PC-3 (cell line): ENCODE results near the gene CACNA2D2.

Source experiments
- EZH2 ChIP-seq: fragments of 300-600 bp; sonication (generic); IDR thresholded peaks from one replicate; pipeline ENCODE4 v1.6.1; 2017; ENCODE audit warnings: antibody characterized with exemption, mild to moderate bottlenecking, low read length; ENCODE audit not compliant: unreplicated experiment
- EZH2phosphoT487 ChIP-seq: fragments of 300-600 bp; sonication (generic); IDR thresholded peaks from 2 replicates; pipeline ENCODE4 v1.6.1; 2018; ENCODE audit warnings: mild to moderate bottlenecking, antibody characterized with exemption, low read length, borderline replicate concordance
- TF ChIP-seq, protein P1 (sequence below): fragments of 300-600 bp; sonication (generic); conservative IDR thresholded peaks from 2 replicates; pipeline ENCODE4 v1.5.1; 2017; ENCODE audit warnings: antibody characterized with exemption, low read depth, mild to moderate bottlenecking, low read length

DNA sequence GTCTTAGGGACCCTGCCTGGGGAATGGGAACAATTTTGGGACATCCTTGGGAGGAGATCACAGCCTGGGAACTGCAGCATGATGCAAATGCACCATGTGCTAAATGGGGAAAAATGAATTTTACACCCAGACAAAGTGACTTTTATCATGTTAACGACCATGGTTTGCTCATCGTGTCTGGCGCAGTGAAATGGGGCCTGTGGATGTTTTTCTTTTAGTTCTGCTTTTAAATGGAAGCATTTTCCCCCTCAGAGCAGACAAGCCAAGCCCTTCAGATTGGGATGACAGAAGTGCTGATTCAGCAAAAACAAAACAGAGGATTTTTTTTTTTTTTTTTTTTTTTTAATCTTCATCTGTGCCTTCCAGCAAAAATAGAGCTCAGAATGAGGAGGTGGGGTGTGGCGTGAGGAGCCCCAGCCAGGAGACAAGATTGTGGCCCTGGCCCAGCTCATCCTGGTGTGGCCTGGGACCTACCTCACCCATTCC, 14.3 kb upstream of the CACNA2D2 start:
- TF ChIP-seq, protein P1, sequence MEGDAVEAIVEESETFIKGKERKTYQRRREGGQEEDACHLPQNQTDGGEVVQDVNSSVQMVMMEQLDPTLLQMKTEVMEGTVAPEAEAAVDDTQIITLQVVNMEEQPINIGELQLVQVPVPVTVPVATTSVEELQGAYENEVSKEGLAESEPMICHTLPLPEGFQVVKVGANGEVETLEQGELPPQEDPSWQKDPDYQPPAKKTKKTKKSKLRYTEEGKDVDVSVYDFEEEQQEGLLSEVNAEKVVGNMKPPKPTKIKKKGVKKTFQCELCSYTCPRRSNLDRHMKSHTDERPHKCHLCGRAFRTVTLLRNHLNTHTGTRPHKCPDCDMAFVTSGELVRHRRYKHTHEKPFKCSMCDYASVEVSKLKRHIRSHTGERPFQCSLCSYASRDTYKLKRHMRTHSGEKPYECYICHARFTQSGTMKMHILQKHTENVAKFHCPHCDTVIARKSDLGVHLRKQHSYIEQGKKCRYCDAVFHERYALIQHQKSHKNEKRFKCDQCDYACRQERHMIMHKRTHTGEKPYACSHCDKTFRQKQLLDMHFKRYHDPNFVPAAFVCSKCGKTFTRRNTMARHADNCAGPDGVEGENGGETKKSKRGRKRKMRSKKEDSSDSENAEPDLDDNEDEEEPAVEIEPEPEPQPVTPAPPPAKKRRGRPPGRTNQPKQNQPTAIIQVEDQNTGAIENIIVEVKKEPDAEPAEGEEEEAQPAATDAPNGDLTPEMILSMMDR = no peak
- TF ChIP-seq EZH2phosphoT487 (no peak), EZH2 (no peak)
